IMR-90 (cell line): Measurements from ENCODE around the gene DENND1B. TPM values are rescaled to one million over a fixed set of nuclear protein-coding genes. Genes with fewer than 3 reads are reported as not detected.
"Not testable (repeated sequence)": the region's sequence is repeated elsewhere in the genome, so short reads cannot be mapped to it uniquely, and the experiment has no call there.

Experiments used
- ATAC-seq: fragments of 200-7000 bp; cut with Tn5 transposase; 2 replicates; pipeline ENCODE4 v1.9.1; 2020; ENCODE audit warnings: low read depth, mild to moderate bottlenecking, moderate library complexity
- BruUV-seq: library from RNA; stranded (reverse); fragments of 400-500 nt; replicated peaks from 2 replicates; lab custom pipeline; 2021; lab: Mats Ljungman, UMichigan
- CTCF ChIA-PET: fragments of 300-600 bp; formaldehyde crosslinking; extraction: SDS; loops from one replicate; lab custom pipeline; 2021; ENCODE audit warnings: antibody characterized with exemption; lab: Yijun Ruan, JAX
- POLR2A ChIA-PET: fragments of 300-600 bp; sonication (Branson Sonifier 250); formaldehyde crosslinking; loops from one replicate; lab custom pipeline; 2022; ENCODE audit warnings: antibody characterized with exemption; ENCODE audit not compliant: unreplicated experiment; lab: Charles Lee
- DNase-seq: peaks from one replicate; pipeline ENCODE4 v3.0.0; 2013
- H2AFZ ChIP-seq: replicated peaks from 2 replicates; pipeline ENCODE3; 2013; ENCODE audit warnings: low read length, mild to moderate bottlenecking; ENCODE audit not compliant: poor library complexity
- H2AK5ac ChIP-seq: 2 replicates; pipeline ENCODE4 v1.6.1; 2013; ENCODE audit warnings: low read depth, low read length, inconsistent platforms
- H2AK9ac ChIP-seq: replicated peaks from 2 replicates; pipeline ENCODE3; 2013; ENCODE audit warnings: mild to moderate bottlenecking, low read depth, low read length, moderate library complexity; ENCODE audit not compliant: poor library complexity
- H2BK120ac ChIP-seq: 2 replicates; pipeline ENCODE4 v1.6.1; 2013; ENCODE audit warnings: low read depth, low read length, inconsistent platforms
- H2BK15ac ChIP-seq: 3 replicates; pipeline ENCODE4 v1.6.1; 2013; ENCODE audit warnings: low read depth, low read length, inconsistent platforms
- H2BK20ac ChIP-seq: 2 replicates; pipeline ENCODE4 v1.6.1; 2013; ENCODE audit warnings: low read depth, mild to moderate bottlenecking, inconsistent platforms, low read length, moderate library complexity
- H2BK5ac ChIP-seq: 2 replicates; pipeline ENCODE4 v1.6.1; 2013; ENCODE audit warnings: mild to moderate bottlenecking, low read depth, low read length, inconsistent platforms; ENCODE audit not compliant: poor library complexity, severe bottlenecking
- H3K14ac ChIP-seq: replicated peaks from 2 replicates; pipeline ENCODE4 v1.6.1; 2013; ENCODE audit warnings: low read depth, low read length, inconsistent platforms
- H3K18ac ChIP-seq: 2 replicates; pipeline ENCODE4 v1.6.1; 2013; ENCODE audit warnings: low read depth, low read length, control low read depth
- H3K23ac ChIP-seq: 2 replicates; pipeline ENCODE4 v1.6.1; 2013; ENCODE audit warnings: low read depth, low read length, inconsistent platforms
- H3K27ac ChIP-seq: 2 replicates; pipeline ENCODE4 v1.5.1; 2013; ENCODE audit warnings: mild to moderate bottlenecking, control low read depth, low read length; ENCODE audit not compliant: insufficient read depth
- H3K27me3 ChIP-seq: 2 replicates; pipeline ENCODE4 v1.6.1; 2013; ENCODE audit warnings: low read length; ENCODE audit not compliant: control insufficient read depth, insufficient read depth
- H3K36me3 ChIP-seq: 2 replicates; pipeline ENCODE4 v1.6.1; 2013; ENCODE audit warnings: low read length, mixed read lengths; ENCODE audit not compliant: control insufficient read depth, insufficient read depth
- H3K4ac ChIP-seq: 2 replicates; pipeline ENCODE4 v1.6.1; 2013; ENCODE audit warnings: low read depth, low read length, inconsistent platforms
- H3K4me1 ChIP-seq: 2 replicates; pipeline ENCODE4 v1.6.1; 2013; ENCODE audit warnings: low read length, mixed read lengths; ENCODE audit not compliant: control insufficient read depth, insufficient read depth
- H3K4me2 ChIP-seq: 2 replicates; pipeline ENCODE4 v1.6.1; 2013; ENCODE audit warnings: low read depth, mild to moderate bottlenecking, control low read depth, low read length, moderate library complexity
- H3K4me3 ChIP-seq: 2 replicates; pipeline ENCODE4 v1.5.1; 2013; ENCODE audit warnings: low read depth, mild to moderate bottlenecking, control low read depth, low read length, moderate library complexity; ENCODE audit not compliant: insufficient read depth
- H3K56ac ChIP-seq: 2 replicates; pipeline ENCODE4 v1.6.1; 2013; ENCODE audit warnings: low read length, inconsistent platforms; ENCODE audit not compliant: insufficient read depth; ENCODE audit errors: extremely low read depth
- H3K79me1 ChIP-seq, 2 experiments: 2 replicates each; pipeline ENCODE4 v1.6.1; 2013; ENCODE audit warnings: low read length in 2 of 2, inconsistent platforms in 1 of 2, low read depth in 1 of 2
- H3K9ac ChIP-seq: 2 replicates; pipeline ENCODE4 v1.6.1; 2013; ENCODE audit warnings: low read depth, low read length, control low read depth
- H3K9me1 ChIP-seq: 2 replicates; pipeline ENCODE4 v1.6.1; 2013; ENCODE audit warnings: low read length, inconsistent platforms; ENCODE audit not compliant: insufficient read depth
- H3K9me3 ChIP-seq: 2 replicates; pipeline ENCODE4 v1.6.1; 2013; ENCODE audit warnings: low read length; ENCODE audit not compliant: control insufficient read depth, insufficient read depth
- H4K20me1 ChIP-seq: 2 replicates; pipeline ENCODE4 v1.6.1; 2013; ENCODE audit warnings: low read length, inconsistent platforms; ENCODE audit not compliant: insufficient read depth
- H4K5ac ChIP-seq: 2 replicates; pipeline ENCODE4 v1.6.1; 2013; ENCODE audit warnings: mild to moderate bottlenecking, low read depth, low read length, control low read depth
- H4K8ac ChIP-seq, 2 experiments: 2 replicates each; pipeline ENCODE4 v1.6.1; 2013; ENCODE audit warnings: low read depth in 2 of 2, low read length in 2 of 2, control low read depth in 1 of 2, inconsistent platforms in 1 of 2
- H4K91ac ChIP-seq: 2 replicates; pipeline ENCODE4 v1.6.1; 2013; ENCODE audit warnings: low read depth, low read length, inconsistent platforms; ENCODE audit not compliant: insufficient read depth
- WGBS, 2 experiments: methylation state at CpG; one replicate each; pipeline versions ENCODE4 v1.1.5 to v1.1.7; 2013; ENCODE audit warnings: missing lambda C conversion rate in 2 of 2; ENCODE audit not compliant: insufficient read length in 1 of 2; ENCODE audit errors: extremely low coverage in 2 of 2; 5-methylcytosine and 5-hydroxymethylcytosine counted together
- dilution Hi-C: fragments of 300-500 bp; cut with HindIII; formaldehyde crosslinking; loops from one replicate; pipeline ENCODE4 v1.14.3; 2018; ENCODE audit warnings: low sequenced_read_pairs; ENCODE audit not compliant: unreplicated experiment
- in situ Hi-C: fragments of 300-500 bp; cut with MboI; formaldehyde crosslinking; loops from 3 replicates; pipeline ENCODE4 v1.14.3; 2019; ENCODE audit warnings: low sequenced_read_pairs, inconsistent platforms, mixed read lengths
- intact Hi-C: fragments of 100-400 bp; cut with micrococcal nuclease; formaldehyde crosslinking; loops from 2 replicates; pipeline ENCODE4 v1.10.0; 2022
- polyA plus RNA-seq, 3 experiments: library from polyadenylated mRNA; depleted of rRNA; stranded (reverse); fragments of >200 nt; gene quantifications; 2 replicates each; pipeline ENCODE4 v1.2.3, GENCODE V29; 2012; ENCODE audit warnings: low replicate concordance in 1 of 3
- total RNA-seq: library from RNA; depleted of rRNA; stranded (reverse); fragments of >200 nt; gene quantifications from 2 replicates; pipeline ENCODE4 v1.2.3, GENCODE V29; 2012

Gene DENND1B
- total and polyA plus RNA-seq, 2 of the 4 experiments (the other 2 are of a cell fraction), result 4.0 to 24.2 TPM

- H2AFZ ChIP-seq, H4K20me1 ChIP-seq, H3K36me3 ChIP-seq, H3K4ac ChIP-seq, BruUV-seq, H3K4me1 ChIP-seq, H2BK20ac ChIP-seq, H3K18ac ChIP-seq, H2BK120ac ChIP-seq, H3K14ac ChIP-seq, H2AK9ac ChIP-seq, H3K4me3 ChIP-seq, H4K8ac ChIP-seq, H3K9me1 ChIP-seq, DNase-seq, H3K27ac ChIP-seq, H2AK5ac ChIP-seq, H3K4me2 ChIP-seq, ATAC-seq, in situ Hi-C loops, H3K9ac ChIP-seq, H3K79me1 ChIP-seq, H2BK5ac ChIP-seq, H3K27me3 ChIP-seq, H4K5ac ChIP-seq, H3K9me3 ChIP-seq, H4K91ac ChIP-seq, intact Hi-C loops, dilution Hi-C loops, H3K56ac ChIP-seq, POLR2A ChIA-PET, H2BK15ac ChIP-seq, H3K23ac ChIP-seq: not testable (repeated sequence)
- CTCF ChIA-PET, result interaction anchor here (1.2 kb wide), 1 partner anchor 9 kb away, joined by 3 read pairs; no protein-coding TSS in a partner anchor
- WGBS, 2 experiments, result no CpG with 5 or more reads among the region's 1 CpG
Observed at GRCh38 chr1:197491505-197491904, 283.8 kb downstream of the DENND1B start.
